ENCODE measurements around the gene SPACDR.
"Not testable (repeated sequence)": the region's sequence is repeated elsewhere in the genome, so short reads cannot be mapped to it uniquely, and the experiment has no call there.

The SPACDR gene, protein sequence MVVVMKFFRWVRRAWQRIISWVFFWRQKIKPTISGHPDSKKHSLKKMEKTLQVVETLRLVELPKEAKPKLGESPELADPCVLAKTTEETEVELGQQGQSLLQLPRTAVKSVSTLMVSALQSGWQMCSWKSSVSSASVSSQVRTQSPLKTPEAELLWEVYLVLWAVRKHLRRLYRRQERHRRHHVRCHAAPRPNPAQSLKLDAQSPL

GRCh38 chr7:100464210-100464660 is at the start of gene SPACDR:
TSS of gene SPACDR (minus strand) at chr7:100464260. CDS start at chr7:100464025, 235 bp downstream.
- DNase-seq: no peak

GRCh38 chr7:100513212-100513810 is 49.3 kb upstream of the SPACDR start:
- no peak for DNase-seq

DNA sequence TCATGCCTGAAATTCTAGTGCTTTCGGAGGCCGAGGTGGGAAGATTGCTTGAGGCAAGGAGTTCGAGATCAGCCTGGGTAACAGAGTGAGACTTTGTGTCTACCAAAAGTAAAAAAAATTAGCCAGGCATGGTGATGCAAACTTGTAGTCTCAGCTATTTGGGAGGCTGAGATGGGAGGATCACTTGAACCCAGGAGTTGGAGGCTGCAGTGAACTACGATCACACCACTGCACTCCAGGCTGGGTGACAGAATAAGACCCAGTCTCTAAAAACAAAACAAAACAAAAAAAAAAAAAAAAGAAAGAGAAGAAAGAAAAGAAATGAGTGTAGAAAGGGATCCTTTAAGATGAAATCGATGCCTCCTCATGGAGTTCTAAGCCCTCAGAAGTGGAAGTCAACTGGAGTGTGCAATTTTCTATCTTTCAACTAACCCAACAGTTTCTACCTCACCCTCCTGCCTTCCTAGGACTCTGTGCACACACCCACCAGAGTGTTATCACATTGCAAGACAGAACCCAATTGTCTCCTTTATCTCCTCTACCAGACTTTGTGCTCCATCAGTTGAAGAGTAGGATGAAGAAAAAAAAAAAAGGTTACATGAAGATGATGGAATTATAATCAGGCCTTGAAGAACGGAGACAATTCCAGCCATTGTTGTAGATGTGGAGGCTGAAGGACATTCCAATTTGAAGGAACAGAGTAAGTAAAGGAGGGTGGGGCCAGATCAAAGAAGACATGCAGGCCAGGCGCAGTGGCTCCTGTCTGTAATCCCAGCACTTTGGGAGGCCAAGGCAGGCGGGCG is 46.6 kb upstream of the SPACDR start:
- no peak for DNase-seq

DNA sequence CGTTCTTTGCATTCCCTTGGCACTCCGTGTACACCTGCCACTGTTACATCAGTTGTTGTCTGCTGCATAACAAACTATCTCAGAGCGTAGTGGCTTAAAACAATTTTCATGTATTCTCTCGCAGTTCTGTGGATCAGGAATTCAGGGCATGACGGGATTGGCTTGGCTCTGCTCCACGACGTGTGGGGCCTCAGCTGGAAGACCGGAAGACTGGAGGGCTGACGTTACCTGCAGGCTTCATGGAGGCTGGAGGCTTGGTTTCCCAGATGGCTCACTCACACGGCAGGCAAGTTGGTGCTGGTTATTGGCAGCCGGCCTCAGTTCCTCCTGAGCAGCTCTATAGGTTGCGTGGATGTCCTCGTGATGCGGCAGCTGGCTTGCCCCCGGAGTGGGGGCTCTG is 45.2 kb upstream of the SPACDR start:
- no peak for DNase-seq

DNA sequence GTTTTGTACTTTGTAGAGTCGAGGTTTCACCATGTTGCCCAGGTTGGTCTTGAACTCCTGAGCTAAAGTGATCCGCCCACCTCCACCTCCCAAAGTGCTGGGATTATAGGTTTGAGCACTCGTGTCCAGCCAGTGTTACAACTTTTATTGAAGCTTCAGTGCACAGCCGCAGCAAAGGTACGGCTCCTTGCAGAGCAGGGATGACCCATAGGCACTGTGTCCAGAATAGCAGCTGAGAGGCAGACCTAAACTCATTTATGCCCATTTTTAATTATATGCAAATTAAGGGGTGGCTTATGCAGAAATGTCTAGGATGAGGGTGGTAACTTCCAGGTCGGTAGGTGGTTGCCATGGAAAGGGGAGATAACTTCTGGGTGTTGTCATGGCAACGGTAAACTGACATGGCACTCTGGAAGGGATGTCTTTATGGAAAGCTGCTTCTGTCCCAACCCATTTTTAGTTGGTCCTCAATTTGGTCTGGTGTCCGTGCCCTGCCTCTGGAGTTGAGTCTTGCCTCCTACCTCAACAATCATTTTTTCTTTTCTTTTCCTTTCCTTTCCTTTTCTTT is 42.4 kb upstream of the SPACDR start:
- DNase-seq: peak; percentile 7

- DNase-seq: no peak
Observed at GRCh38 chr7:100504887-100505611, 41.0 kb upstream of the SPACDR start.

- not testable (repeated sequence) for DNase-seq
Observed at GRCh38 chr7:100504031-100504430, 40.0 kb upstream of the SPACDR start.

- not testable (repeated sequence) for DNase-seq
Observed at GRCh38 chr7:100500743-100501142, 36.7 kb upstream of the SPACDR start.

DNA sequence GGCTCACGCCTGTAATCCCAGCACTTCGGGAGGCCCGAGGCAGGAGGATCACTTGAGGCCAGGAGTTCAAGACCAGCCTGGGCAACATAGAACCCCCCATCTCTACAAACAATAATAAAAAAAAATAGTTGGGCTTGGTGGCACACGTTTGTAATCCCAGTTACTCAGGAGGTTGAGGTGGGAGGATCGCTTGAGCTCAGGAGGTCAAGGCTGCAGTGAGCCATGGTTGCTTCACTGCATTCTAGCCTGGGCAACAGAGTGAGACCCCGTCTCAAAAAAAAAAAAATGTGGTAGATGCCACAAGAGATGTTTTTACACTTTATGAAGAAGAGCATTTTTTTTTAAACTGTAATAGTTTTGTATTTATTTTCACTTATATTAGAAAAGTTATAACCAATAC is 32.4 kb upstream of the SPACDR start:
- DNase-seq: no peak

GRCh38 chr7:100493476-100494264 is 29.6 kb upstream of the SPACDR start:
- no peak for DNase-seq

GRCh38 chr7:100492738-100493475 is 28.8 kb upstream of the SPACDR start:
- no peak for DNase-seq

DNA sequence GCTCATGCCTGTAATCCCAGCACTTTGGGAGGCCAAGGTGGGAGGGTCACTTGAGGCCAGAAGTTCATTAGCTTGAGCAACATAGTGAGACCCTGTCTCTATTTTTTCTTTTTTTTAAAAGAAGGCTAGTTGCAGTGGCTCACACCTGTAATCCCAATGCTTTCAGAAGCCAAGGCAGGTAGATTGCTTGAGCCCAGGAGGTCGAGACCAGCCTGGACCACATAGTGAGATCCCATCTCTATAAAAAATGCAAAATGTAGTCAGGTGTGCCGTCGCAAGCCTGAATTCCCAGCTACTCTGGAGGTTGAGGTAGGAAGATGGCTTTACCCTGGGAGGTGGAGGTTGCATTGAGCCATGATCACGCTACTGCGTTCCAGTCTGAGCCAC is 27.1 kb upstream of the SPACDR start:
- DNase-seq: no peak

DNA sequence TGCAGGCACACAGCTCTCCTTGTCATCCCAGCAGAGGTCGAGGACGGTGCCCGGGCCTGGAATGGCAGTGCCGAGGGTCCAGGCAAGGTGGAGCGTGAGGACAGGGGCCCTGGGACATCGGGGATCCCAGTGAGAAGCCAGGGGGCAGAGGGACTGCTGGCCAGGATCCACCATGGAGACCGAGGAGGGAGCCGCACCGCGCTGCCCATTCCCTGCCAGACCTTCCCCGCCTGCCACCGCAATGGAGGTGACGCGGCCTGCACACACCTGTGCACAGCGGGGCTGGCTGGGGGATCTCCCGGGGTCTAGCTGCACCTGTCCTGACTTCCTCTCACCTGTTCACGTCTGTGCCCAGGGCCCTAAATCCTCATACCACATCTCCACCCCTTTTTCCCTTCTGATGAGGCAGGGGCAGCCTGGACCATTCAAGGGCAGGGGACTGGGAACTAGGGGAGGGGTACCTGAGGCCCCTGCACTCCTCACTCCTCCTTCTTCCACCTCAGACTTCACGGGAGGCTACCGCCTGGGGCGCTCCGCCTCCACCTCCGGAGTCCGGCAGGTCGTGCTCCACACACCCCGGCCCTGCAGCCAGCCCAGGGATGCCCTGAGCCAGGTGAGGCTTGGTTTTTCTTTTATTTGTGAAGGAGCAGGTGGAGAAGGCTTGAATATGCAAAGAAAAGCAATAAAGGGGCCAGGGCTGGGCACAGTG is 26.6 kb upstream of the SPACDR start:
- no peak for DNase-seq

- DNase-seq: peak; percentile 72
Observed at GRCh38 chr7:100489824-100490223, 25.8 kb upstream of the SPACDR start.

DNA sequence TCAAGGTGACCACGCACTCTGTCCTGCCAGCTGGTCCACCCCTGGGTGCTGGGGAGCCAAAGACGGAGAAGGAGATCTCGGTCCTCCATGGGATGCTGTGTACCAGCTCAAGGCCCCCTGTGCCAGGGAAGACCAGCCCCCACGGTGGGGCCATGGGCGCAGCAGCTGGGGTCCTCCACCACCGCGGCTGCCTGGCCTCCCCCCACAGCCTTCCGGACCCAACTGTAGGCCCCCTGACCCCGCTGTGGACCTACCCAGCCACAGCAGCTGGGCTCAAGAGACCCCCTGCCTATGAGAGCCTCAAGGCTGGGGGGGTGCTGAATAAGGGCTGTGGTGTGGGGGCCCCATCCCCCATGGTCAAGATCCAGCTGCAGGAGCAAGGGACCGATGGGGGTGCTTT is 25.1 kb upstream of the SPACDR start:
- DNase-seq: no peak

GRCh38 chr7:100488333-100489095 is 24.5 kb upstream of the SPACDR start:
- no peak for DNase-seq

DNA sequence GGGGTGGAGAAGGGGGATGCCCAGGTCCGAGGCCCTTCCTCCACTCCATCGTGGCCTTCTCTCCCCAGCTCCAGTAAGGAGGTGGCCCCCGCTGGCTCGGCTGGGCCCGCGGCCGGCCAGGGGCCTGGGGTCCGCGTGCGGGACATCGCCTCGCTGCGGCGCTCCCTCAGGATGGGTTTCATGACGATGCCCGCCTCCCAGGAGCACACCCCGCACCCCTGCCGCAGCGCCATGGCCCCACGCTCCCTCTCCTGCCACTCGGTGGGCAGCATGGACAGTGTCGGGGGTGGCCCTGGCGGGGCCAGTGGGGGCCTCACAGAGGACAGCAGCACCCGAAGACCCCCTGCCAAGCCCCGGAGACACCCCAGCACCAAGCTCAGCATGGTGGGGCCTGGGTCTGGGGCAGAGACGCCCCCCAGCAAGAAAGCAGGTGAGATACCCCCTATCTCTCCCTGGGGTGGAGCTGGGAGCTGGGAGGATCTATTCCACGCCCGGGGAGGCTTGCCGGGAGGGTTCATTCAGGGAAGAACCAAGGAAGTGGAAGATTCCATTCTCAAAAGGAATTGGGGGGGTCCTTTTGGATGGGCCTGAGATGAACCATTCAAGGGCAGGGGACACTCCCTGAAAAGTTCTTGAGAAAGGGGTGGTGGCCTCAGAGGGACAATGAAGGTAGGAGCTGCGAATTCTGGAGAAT is 22.8 kb upstream of the SPACDR start:
- DNase-seq: no peak

DNA sequence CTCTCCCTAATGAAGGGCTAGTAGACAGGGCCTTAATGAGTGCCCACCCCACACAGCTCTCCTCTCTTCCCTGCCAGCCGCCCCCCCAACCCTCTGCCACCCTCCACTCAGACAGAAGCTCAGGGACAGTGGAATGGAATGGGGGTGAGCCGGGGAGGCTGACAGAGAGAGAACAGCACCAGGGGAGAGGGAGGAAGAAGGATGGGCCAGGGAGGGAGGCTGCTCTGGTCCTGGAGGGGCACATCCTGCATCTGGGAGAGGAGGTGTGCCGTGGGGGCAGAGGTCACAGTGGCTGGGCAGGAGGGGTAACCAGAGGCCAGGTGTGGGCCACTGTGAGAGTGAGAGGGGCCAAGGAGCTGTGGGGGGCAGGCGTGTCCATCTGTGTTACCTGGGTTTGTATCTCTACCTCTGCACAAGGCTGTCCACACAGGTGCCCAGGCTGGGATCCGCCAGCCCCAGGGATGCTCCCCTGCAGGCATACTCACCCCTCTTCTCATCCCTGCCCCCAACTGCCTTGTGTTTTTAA is 22.1 kb upstream of the SPACDR start:
- DNase-seq: no peak

DNA sequence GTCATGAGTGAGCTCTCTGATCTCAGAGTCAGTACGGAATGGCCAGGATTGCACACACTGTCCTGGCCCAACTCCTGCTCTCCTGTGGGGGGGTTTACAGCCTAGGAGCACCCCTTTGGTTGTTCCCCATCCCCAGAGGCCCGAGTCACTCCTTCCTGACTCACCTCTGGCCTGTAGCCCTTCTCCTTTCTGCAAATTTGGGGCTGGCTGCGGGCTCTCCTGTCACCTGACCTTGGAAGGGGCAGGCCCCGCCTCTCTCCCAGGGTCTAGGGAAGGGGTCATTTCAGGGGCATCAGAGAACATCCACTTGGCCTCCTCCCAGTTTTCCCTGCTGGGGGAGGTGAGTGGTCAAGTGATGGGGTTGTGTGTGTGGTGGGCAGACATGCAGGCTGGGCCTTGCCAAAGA is 21.4 kb upstream of the SPACDR start:
- no peak for DNase-seq

Measured in NCI-H1048 (cell line).